LHCN-M2 (cell line): ENCODE results near the gene TMEM42. TPM values are rescaled to one million over a fixed set of nuclear protein-coding genes. Genes with fewer than 3 reads are reported as not detected.

ENCODE experiments used
- DNase-seq: peaks from one replicate; pipeline ENCODE4 v3.0.0-alpha.2; 2012; ENCODE audit warnings: low read depth
- total RNA-seq: library from RNA; depleted of rRNA; stranded (reverse); fragments of >200 nt; gene quantifications from 2 replicates; pipeline ENCODE4 v1.2.3, GENCODE V29; 2014; rRNA removed

The TMEM42 gene
- total RNA-seq, 1 experiment from 2014 or later: 21.6 TPM

DNA sequence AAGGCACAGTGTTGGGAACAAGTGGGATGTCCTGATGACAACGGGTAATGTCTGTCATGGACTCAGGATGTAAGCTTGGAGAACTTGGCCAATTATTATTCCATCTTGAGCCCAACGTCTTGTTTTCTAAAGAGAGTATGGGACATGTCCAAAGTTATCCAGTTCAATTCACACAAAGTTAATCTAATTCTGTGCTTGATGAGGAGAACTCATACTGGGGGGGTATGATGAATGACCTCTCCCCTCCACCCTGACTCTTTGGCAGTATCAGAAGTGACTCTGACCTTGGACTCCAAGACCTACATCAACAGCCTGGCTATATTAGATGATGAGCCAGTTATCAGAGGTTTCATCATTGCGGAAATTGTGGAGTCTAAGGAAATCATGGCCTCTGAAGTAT is 49.0 kb downstream of the TMEM42 start:
- DNase-seq: no peak

DNA sequence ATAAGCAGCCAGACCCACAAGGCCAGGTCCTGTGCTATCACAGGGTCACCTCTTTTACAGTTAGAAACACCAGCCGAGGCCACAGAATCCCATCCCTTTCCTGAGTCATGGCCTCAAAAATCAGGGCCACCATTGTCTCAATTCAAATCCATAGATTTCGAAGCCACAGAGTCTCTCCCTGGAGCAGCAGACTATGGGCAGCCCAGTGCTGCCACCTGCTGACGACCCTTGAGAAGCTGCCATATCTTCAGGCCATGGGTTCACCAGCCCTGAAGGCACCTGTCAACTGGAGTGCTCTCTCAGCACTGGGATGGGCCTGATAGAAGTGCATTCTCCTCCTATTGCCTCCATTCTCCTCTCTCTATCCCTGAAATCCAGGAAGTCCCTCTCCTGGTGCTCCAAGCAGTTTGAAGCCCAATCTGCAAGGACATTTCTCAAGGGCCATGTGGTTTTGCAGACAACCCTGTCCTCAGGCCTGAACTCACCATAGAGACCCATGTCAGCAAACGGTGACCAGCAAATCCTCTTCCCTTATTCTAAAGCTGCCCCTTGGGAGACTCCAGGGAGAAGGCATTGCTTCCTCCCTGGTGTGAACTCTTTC is 52.3 kb downstream of the TMEM42 start:
- DNase-seq: peak; percentile 77

DNA sequence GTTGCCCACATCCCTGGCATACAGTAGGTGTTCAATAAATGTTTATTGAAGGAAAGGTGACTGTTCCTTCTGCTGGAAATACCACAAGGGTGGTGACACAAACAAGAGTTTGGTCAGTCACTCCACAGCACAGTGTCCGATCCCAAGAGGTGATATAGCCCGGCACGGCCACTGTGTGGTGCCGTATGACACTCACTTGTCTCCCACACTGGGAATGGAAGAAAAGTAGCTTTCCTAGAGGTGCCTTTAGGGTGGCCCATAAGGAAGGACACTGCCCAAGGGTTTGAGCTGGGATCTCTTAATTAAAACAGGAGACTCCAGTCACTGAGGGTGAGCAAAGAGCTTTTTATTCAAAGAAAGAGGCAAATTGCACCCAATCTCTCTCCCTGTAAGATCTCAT is 53.2 kb downstream of the TMEM42 start:
- DNase-seq: no peak

Other genes starting within 250 kb of the TMEM42 start
- gene ZNF197, start 236.9 kb upstream of the TMEM42 start, total RNA-seq: 15.6 and 19.6 TPM in 2 replicates
- gene ZNF35, start 213.2 kb upstream of the TMEM42 start, total RNA-seq: 17.1 and 20.1 TPM in 2 replicates
- 2.5 and 4.3 TPM in 2 replicates for gene ZNF502, start 149.3 kb upstream of the TMEM42 start, total RNA-seq
- 0.45 and 1.3 TPM in 2 replicates for gene ZNF501, start 132.3 kb upstream of the TMEM42 start, total RNA-seq
- gene KIAA1143, start 100.3 kb upstream of the TMEM42 start, total RNA-seq: 28.5 and 30.1 TPM in 2 replicates
- 21.5 and 25.9 TPM in 2 replicates for gene KIF15, start 100.1 kb upstream of the TMEM42 start, total RNA-seq
- gene TGM4, start 12.7 kb downstream of the TMEM42 start, total RNA-seq: 0.06 and 0.13 TPM in 2 replicates
- gene ZDHHC3, start 114.3 kb downstream of the TMEM42 start, total RNA-seq: 50.1 and 61.3 TPM in 2 replicates
- 53.7 and 58.7 TPM in 2 replicates for gene EXOSC7, start 114.3 kb downstream of the TMEM42 start, total RNA-seq
- gene CLEC3B, start 164.4 kb downstream of the TMEM42 start, total RNA-seq: 0.38 and 0.40 TPM in 2 replicates